ENCODE measurements around the gene LRRN4CL. TPM values are rescaled to one million over a fixed set of nuclear protein-coding genes. Genes with fewer than 3 reads are reported as not detected.

LRRN4CL gene
- total and polyA plus RNA-seq, 9 of the 15 experiments (the other 6 are each of a cell fraction or from before 2014, with no cell fraction given), result 0.03 to 0.11 (median 0.05) TPM; not detected in 4

GRCh38 chr11:62728171-62728988 is 39.0 kb upstream of the LRRN4CL start, which contains the start of gene TTC9C (continued):
- TF ChIP-seq ZNF175 (CRISPR knock-in tag; IDR thresholded peaks at IDR 0.05; ENCODE audit: low read depth) (no peak), LCOR (CRISPR knock-in tag; IDR thresholded peaks at IDR 0.05) (no peak; the same call in 1 of the 2 replicates), MTA2 (IDR thresholded peaks at IDR 0.05; ENCODE audit: low read depth) (peak; percentile 53; the same call in 1 of the 2 replicates), RUNX1 (IDR thresholded peaks at IDR 0.05; ENCODE audit: low read depth) (no peak), RREB1 (CRISPR knock-in tag; IDR thresholded peaks at IDR 0.05) (0 out of 2 replicates have a peak, but pooled peaks have one; percentile 47), ZFP30 (CRISPR knock-in tag; IDR thresholded peaks at IDR 0.05; ENCODE audit: borderline replicate concordance) (no peak), POLR2AphosphoS2 (IDR thresholded peaks at IDR 0.05; ENCODE audit: low read length) (no peak; the same call in 1 of the 2 replicates), ESRRA (IDR thresholded peaks at IDR 0.05; ENCODE audit: borderline replicate concordance, low read depth) (0 out of 2 replicates have a peak, but pooled peaks have one; percentile 49), ZNF280A (IDR thresholded peaks at IDR 0.05; ENCODE audit: low read depth, partially characterized antibody) (no peak), TAF15 (IDR thresholded peaks at IDR 0.05; ENCODE audit: low read depth, low read length) (no peak), FOXJ3 (CRISPR knock-in tag; IDR thresholded peaks at IDR 0.05) (no peak), SMAD4 (CRISPR knock-in tag; conservative IDR thresholded peaks at IDR 0.05) (0 out of 2 replicates have a peak, but pooled peaks have one; percentile 8), TBL1XR1 (IDR thresholded peaks at IDR 0.05; ENCODE audit: low read length in 2 of 2) (no peak; a peak in 1 of 4 replicates), CREM (IDR thresholded peaks at IDR 0.05; ENCODE audit: low read depth) (peak; percentile 34; the same call in 1 of the 2 replicates), PHB2 (IDR thresholded peaks at IDR 0.05; ENCODE audit: low read depth) (no peak), ZNF75A (CRISPR knock-in tag; IDR thresholded peaks at IDR 0.05) (no peak), NFATC3 (IDR thresholded peaks at IDR 0.05) (no peak), SMARCC2 (IDR thresholded peaks at IDR 0.05; ENCODE audit: low read depth) (no peak), TRIM24 (IDR thresholded peaks at IDR 0.05) (no peak), BRD4 (IDR thresholded peaks at IDR 0.05) (0 out of 2 replicates have a peak, but pooled peaks have one; percentile 38), POLR2H (tag; IDR thresholded peaks at IDR 0.05; ENCODE audit: low read depth) (no peak)

Data from K562 (cell line).